SKM-1 (cell line): ENCODE data around the gene TCF23.
"Not testable (repeated sequence)": the region's sequence is repeated elsewhere in the genome, so short reads cannot be mapped to it uniquely, and the experiment has no call there.

Experiments used
- DNase-seq: peaks from one replicate; lab custom pipeline; 2025; ENCODE audit not compliant: unreplicated experiment; lab: John Stamatoyannopoulos, UW

TCF23 gene

DNA sequence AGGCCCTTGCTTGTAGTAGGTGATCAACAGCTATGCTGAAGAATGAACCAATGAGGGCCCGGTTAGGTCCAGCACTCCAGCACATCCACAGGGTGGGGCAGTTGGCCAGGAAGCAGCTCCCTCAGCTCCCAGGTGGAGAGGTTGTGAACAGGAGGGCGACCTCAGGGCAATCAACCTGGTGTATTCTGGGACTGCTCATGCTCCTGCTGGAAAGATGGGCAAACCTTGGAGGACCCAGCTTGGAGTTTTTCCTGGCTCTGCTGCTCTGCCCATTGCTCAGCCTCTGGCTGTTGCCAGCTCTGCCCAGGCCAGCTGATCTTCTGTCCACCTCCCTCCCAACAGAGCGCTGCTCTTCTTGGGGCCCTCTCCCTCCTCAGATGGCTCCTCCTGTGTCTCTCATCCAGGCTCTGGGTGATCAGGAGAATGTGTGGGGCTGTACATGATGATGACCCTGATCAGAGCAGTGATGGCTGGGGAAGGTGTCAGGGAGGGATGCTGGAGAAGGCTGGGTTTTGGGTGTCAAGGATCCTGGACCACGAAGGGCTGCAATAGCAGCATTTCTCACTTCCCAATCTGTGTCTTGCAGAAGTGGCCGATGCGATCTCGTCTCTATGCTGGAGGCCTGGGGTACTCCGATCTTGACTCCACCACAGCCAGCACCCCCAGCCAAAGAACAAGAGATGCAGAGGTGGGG, 3.4 kb downstream of the TCF23 start:
- no peak for DNase-seq

DNA sequence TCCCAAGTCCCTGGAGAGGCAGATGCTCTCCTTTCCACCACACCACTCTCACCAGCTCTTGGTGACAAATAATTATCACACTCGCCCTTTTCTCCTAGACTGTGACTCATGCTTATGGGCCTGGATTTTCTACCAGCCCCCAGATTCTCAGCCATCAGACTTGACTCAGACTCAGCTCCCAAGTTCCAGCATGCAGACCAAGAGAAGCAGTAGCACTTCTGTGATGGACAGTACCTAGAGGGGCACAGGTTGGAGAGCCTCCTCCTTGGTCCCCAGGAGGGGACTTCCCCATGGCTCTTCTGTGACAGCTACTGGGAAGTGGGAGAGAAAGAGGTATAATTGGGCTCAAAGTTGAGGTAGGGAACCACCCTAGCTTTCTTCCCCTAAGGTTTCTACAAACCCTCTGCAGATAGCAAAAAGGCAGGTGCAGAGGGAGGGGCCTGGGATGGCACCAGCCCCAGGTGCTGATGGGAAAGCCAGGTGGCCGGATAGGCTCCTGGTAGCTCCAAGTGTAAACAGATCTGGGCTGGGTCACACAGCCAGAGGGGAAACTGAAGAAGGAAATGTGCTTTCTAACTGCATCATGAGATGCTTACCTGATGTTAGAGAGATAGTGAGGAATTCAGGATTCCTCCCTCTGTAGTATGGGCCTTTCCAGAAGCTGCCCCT, 4.1 kb downstream of the TCF23 start:
- no peak for DNase-seq

DNA sequence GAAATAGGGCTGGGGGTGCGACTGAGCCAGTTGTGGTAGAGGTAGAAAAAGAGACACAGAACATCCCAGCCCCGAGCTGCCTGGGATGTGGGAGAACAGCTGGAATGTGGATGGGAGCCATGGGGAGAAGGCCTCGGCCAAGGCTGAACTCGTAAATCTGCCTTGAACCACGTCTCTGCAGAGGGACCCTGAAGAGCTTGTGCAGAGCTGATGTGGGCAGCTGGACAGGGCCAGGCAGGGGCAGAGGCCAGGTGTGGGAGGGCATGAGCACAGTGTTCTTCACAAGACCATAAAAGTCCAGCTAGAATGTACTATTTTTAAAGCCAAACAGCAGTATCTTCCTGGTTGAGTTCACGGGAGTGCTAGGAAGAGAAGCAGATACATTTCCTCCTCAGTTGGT, 5.7 kb downstream of the TCF23 start:
- no peak for DNase-seq

DNA sequence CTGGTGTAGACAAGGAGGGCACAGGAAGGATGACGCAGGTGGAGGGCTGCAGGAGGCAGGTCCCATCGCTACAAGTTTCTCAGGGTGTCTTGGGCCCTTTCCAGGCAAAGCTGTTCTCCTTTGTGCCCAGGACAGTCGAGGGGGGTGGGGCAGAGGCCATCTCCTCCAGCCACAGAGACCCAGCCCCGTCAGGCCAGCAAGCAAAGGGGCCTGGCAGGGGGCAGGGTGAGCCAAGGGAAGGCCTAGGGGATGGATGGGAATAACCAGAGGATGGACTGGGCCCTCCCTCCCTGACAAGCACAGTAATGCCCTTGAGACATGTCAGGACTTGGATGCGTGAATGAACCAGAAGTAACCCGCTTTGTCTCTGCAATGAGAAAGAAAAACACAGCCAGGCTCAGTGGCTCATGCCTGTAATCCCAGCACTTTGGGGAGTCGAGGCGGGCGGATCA, 6.3 kb downstream of the TCF23 start:
- DNase-seq: no peak

DNA sequence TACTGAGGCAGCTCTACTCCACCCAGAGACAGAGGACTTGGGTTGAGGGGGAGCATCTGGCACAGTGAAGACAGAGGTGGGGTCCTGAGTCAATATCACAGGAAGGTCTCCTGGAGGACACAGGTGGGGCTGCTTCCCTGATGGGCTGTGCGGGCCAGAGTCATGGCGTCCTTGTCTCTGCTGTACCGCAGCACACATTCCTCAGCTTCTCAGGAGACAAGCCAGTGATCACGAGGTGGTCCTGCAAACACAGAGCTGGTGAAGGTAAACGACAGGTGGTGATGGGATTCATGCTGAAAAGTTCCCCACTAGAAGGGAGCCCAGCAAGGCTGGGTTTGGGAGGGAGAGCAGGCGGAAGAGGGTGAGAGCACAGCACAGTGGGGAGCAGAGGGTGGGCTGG, 9.7 kb downstream of the TCF23 start:
- DNase-seq: no peak

DNA sequence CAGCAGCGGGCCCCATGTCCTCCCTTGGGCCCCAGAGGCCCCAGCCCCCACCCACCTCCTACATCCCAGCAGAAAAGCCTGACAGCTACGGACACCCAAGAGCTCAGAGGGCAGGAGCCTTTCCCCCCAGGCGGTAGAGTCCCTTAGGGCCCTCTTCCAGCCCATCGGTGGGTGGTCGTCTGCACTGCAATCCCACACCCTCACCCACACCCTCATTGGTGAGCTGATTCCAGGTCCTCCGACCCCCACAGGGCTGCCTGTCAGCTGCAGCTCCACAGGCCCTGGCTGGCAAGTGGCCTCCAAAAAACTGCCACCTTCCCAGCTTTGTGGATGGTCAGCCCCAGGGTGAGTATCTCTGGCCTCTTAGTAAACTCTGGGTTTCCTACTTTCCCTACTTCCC, 10.5 kb downstream of the TCF23 start:
- no peak for DNase-seq

DNA sequence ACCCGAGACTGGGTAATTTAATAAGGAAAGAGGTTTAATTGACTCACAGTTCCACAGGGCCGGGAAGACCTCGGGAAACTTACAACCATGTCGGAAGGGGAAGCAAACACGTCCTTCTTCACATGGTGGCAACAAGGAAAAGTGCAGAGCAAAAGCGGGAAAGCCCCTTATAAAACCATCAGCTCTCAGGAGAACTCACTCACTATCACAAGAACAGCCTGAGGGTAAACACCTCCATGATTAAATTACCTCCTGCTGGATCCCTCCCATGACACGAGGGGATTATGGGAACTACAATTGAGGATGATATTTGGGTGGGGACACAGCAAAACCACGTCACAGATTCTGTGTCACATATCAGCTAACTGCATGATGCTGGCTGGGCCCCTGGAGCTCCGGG, 11.4 kb downstream of the TCF23 start:
- no peak for DNase-seq

DNA sequence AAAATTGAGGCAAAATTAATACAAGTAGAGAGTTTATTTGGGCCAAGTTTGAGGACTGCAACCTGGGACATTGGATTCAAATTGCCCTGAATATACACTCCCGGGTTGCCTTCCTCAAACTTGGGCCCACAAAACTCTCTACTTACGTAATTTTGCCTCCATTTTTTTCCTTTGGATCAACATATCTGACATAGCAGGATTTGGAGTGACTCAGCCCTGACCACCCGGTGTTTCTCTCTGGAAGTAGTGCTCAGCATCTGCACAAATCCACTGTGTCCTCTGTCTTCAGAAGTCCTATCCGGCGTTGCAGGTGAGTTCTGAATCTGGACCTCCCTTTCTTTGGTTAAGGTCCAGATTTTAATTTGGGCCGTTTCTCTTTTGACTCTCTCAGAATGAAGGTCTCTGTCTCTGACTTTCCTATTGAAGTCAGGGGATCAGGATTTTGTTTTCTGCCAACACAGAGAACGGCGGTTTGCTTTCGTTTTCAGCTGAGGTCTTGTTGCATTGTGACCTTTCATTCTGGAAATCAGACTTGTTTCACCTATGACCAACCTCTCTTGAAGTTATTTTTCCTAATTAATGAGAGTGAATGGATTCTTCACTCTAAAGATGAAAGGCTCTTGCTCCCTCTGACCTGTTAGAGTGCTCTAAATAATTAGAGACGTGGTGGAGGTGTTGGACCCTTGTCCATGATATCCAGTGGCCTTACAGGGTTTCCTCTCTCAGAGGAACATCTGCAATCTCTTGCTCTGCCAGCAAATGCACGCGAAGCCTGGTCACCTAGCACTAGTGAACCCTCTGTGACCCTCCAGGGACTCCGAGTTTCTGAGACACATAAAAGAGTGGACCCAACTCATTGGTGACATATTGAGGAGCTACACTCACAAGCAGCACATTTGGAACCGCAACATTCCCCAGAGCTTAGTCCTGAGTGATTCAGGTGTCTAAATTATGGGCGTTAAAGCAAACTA, 13.6 kb downstream of the TCF23 start:
- DNase-seq: no peak

DNA sequence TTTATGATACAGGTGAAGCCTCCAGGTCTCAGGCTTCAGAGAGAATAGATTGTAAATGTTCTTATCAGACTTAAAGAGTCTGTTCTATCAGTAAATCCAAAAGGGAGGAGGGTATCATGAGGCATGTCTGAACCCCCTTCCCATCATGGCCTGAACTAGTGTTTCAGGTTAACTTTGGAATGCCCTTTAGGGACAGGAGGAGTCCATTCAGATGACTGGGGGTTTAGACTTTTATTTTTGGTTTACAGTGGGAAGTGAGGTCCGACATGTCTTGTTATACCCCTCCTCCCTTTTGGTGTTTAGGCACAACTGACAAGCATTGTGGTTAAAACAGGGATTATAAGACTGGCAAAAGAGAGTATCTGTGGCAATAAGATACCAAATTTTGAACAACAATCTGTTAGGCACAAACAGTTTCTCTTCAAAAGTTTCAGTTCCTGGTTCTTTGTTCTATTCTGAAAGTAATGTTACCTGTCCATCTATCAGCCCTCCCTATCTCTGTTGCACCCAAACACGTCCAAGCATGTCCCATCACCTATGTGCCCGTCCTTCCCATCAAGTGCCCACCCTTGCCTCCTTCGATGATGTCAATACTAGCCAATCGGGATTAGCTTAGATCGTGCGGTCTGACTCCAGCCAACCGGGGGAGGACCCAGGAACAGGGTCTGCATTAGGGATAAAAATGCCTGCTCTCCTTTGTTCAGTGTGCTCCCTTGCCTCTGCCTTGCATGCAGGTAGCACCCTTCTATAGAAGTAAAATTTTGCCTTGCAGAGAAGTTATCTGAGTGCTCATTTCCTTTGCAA, 16.4 kb downstream of the TCF23 start:
- DNase-seq: no peak

DNA sequence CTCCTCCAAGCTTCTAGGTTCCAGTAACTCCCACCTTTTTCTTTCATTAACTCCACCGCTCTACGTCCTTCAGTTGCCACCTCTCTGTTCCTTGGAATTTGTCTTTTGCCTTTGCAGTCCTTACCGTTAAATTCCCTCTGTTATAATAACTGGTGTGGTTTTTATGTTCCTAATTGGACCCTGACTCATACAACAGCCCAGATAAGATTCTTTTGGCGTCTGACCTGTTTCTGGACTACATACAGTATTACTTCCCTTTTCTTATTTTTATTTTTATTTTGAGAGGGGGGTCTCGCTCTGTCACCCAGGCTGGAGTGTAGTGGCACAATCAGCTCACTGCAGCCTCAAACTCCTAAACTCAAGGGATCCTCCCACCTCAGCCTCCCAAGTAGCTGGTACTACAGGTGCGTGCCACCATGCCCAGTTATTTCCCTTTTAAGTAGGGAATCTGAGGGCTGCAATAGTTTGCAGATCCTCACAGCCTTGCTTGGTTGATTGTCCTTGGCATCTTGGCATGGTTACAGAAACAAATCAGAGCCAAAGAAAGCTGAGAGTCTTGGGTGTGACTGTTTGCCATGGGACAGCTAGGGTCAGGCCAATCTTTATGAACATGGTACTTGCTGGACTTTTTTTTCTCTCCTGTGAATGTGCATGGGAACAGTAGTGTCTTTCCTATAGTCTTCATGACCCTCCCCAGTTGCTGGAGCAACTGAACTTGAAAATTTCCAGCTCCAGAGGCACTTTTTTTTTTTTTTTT, 22.0 kb downstream of the TCF23 start:
- DNase-seq: no peak

DNA sequence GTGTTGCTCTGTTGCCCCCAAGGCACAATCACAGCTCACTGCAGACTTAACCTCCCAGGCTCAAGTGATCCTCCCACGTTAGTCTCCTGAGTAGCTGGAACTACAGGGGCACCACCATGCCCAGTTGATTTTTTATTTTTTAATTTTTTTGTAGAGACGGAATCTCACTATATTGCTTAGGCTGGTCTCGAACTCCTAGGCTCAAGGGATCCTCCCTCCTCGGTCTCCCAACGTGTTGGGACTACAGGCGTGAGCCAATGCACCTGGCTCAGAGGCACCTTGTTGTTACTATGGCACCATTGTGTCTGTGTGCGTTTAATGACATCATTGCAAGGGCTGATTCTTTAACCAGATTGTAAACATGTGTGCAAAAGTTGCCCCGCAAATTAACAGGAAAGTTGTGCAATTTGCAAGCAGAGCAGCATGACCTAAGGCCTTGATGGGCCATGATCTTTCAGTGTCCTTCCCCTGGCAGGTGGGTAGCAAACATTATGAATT, 22.6 kb downstream of the TCF23 start:
- DNase-seq: no peak

DNA sequence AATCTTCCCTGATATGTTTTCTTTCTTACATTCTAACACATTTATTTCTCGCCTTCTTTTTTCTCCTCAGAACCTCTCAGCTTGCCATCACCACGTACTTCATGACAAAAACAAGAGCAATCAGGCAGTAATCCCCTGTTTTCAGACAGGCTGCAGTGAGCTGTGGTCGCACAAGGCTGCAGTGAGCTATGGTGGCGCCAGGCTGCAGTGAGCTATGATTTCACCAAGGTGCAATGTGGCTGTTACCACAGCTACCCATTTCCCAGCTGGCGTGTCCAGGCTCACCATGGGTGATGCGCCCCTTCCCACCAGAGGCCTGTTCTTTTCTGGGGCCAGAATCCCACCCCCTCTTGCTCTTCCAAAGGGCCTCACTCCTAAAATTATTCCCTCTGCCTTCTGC, 25.8 kb downstream of the TCF23 start:
- no peak for DNase-seq

DNA sequence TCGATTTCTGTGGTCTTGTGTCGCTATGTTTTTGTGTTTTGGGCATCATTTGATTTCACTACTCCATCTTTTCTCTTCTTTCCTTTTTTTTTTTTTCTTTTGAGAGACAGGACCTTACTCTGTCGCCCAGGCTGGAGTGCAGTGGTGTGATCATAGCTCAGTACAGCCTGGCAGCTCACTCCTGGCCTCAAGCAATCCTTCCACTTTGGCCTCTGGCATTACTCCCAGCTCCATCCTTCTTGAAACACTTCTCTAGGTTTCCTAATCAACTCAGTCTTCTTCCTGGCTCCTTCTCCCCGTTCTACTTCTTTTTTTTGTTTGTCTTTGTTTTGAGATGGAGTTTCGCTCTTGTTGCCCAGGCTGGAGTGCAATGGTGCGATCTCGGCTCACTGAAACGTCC, 26.5 kb downstream of the TCF23 start:
- no peak for DNase-seq

DNA sequence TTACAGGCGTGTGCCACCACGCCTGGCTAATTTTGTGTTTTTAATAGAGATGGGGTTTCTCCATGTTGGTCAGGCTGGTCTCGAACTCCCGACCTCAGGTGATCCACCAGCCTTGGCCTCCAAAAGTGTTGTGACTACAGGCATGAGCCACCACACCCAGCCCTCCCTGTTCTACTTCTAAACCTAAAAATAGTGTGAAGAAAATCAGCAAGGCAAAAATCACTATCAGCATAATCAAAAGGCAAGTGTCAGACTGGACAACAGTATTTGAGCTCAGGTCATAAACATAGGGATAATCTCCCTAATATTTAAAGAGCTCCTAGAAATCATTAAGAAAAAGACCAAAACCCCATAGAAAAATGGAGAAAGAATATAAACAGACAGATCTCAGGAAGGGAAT, 27.0 kb downstream of the TCF23 start:
- DNase-seq: not testable (repeated sequence)

DNA sequence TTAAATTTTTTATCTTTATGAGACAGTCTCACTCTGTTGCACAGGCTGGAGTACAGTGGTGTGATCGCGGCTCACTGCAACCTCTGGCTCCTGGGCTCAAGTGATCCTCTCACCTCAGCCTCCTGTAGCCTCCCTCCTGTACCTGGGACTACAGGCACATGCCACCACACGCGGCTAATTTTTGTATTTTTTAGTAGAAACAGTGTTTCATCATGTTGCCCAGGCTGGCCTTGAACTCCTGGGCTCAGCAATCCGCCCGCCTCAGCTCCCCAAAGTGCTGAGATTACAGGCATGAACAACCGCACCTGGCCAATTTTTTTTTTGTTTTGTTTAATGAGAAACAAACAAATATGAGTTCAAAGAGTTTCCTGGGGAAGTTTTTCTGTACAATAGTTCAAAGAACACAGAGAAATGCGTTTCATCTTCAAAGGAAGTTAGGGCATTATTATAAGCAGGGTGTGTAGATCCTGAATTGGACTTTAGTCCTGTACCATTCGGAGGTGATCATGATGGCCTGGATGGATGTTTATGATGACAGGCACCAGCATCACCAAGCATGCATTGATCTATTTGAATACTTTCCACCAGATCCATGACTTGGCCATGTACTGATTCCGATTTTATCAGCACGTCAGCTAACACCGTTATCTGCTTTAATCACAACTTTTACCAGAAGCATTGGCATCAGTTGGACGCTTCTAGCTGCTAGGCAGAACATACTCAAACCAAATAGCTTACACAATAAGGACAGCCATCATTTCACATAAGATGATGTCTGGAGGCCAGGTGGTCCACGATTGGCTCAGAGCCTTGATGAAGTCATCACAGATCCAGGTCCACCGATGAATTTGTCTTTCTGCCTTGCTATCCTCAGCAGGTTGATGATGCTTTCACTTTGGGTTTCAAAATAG, 28.9 kb downstream of the TCF23 start:
- DNase-seq: no peak

DNA sequence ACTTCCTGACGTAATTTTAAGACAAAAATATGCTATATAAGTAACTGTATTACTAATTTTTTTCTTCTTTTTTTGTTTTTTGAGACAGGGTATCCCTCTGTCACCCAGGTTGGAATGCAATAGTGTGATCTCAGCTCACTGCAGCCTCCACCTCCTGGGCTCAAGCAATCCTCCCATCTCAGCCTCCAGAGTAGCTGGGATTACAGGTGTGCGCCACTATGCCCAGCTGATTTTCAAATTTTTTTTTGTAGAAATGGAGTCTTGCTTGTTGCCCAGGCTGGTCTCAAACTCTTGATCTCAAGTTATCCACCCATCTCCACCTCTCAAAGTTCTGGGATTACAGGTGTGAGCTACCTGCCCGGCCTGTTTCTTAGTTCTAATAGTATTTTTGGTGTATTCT, 29.7 kb downstream of the TCF23 start:
- DNase-seq: no peak

DNA sequence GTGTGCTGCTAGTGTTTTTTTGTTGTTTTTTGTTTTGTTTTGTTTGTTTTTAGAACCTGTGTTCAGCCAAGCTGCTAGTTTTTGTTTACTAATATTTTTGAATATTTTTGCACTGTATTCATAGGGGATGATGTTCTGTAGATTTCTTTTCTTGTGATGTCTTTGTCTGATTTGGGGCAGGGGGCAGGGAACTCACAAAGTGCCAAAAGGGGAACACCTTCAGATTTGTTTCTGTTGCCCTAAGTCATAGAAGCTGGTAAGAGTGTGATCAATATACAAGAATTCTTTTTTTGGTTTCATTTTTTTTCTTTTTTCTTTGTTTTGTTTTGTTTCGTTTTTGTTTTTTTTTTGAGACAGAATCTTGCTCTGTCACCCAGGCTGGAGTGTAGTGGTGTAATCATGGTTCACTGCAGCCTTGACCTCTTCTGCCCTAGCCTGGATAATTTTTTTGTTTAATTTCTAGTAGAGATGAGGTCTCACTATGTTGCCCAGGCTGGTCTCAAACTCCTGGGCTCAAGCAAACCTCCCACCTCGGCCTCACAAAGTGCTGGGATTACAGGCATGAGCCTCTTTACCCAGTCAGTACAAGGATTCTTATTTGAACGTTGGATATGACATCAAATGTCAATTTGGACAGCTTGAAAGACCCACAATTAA, 30.7 kb downstream of the TCF23 start:
- no peak for DNase-seq

DNA sequence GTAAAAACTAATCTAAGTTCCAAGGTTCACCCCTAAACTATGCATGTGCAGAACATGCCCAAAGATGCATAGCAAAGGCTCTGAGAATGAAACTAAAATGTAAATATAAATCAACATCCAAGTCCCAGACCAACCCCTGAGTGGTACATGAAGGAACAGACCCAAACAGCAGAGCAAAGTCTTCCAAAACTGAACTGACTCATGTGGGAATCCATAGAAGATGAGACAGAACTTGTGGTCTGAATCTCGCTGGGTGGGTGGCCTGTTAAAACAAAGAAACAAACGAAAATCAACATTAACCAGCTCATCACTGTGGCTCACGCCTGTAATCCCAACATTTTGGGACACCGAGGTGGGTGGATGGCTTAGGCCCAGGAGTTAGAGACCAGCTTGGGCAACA, 33.5 kb downstream of the TCF23 start:
- DNase-seq: no peak
